ENCODE data around the gene DNASE2. TPM values are rescaled to one million over a fixed set of nuclear protein-coding genes. Genes with fewer than 3 reads are reported as not detected.

The DNASE2 gene, protein sequence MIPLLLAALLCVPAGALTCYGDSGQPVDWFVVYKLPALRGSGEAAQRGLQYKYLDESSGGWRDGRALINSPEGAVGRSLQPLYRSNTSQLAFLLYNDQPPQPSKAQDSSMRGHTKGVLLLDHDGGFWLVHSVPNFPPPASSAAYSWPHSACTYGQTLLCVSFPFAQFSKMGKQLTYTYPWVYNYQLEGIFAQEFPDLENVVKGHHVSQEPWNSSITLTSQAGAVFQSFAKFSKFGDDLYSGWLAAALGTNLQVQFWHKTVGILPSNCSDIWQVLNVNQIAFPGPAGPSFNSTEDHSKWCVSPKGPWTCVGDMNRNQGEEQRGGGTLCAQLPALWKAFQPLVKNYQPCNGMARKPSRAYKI
- 20.4 to 23.6 TPM (median 23.5 TPM) in 3 replicates for total RNA-seq

DNA sequence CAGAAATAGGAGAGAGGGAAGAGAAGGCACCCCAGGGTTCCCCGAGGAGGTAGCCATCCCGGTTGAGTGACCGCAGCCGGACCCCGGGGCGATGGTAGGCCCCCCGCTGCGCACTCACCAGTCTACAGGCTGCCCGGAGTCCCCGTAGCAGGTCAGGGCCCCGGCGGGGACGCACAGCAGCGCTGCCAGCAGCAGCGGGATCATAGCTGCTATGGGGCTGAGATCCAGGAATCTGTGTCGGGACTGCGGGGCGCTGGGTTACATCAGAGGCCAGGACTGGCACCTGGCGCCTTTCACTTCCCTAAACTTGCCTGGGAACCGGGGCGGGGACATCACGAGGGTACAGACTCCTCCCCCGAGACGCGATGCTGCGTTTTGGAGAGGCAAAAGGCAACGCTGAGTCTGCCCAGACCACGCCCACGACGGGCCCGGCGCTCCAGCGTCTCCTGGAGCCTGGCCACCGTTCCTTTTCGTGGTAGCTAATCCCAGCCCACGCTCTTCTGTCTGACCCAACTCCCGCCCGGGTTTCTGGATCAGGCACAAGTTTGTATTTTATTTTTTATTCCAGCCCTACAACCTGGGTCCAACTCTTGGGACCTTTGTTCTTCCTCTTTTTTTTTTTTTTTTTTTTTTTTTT lies at the start of gene DNASE2:
Gene DNASE2, minus strand, starts transcription at position 278 of the 637 bp plus-strand sequence. Its CDS starts 74 bp downstream, at position 204.
- H3K4me3 Mint-ChIP-seq, result peak within 1 kb of the TSS; percentile 79
- H3K4me1 Mint-ChIP-seq, result peaks cover 10% of the 10 kb centered on the region
- peaks cover 2% of the 10 kb centered on the region for H3K36me3 Mint-ChIP-seq
- peaks cover 4% of the 10 kb centered on the region for H3K9me3 Mint-ChIP-seq
- H3K27ac Mint-ChIP-seq, result peak within 1 kb of the TSS; percentile 83
- peaks cover 30% of the 10 kb centered on the region for H3K27me3 Mint-ChIP-seq (ENCODE audit: low read depth)
- DNase-seq (ENCODE audit: low spot score in 2 of 2, unreplicated experiment in 2 of 2), result peak; percentile 77 to 86
- TF ChIP-seq, protein P1, sequence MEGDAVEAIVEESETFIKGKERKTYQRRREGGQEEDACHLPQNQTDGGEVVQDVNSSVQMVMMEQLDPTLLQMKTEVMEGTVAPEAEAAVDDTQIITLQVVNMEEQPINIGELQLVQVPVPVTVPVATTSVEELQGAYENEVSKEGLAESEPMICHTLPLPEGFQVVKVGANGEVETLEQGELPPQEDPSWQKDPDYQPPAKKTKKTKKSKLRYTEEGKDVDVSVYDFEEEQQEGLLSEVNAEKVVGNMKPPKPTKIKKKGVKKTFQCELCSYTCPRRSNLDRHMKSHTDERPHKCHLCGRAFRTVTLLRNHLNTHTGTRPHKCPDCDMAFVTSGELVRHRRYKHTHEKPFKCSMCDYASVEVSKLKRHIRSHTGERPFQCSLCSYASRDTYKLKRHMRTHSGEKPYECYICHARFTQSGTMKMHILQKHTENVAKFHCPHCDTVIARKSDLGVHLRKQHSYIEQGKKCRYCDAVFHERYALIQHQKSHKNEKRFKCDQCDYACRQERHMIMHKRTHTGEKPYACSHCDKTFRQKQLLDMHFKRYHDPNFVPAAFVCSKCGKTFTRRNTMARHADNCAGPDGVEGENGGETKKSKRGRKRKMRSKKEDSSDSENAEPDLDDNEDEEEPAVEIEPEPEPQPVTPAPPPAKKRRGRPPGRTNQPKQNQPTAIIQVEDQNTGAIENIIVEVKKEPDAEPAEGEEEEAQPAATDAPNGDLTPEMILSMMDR (IDR thresholded peaks at IDR 0.05; ENCODE audit: unreplicated experiment), result no peak

DNA sequence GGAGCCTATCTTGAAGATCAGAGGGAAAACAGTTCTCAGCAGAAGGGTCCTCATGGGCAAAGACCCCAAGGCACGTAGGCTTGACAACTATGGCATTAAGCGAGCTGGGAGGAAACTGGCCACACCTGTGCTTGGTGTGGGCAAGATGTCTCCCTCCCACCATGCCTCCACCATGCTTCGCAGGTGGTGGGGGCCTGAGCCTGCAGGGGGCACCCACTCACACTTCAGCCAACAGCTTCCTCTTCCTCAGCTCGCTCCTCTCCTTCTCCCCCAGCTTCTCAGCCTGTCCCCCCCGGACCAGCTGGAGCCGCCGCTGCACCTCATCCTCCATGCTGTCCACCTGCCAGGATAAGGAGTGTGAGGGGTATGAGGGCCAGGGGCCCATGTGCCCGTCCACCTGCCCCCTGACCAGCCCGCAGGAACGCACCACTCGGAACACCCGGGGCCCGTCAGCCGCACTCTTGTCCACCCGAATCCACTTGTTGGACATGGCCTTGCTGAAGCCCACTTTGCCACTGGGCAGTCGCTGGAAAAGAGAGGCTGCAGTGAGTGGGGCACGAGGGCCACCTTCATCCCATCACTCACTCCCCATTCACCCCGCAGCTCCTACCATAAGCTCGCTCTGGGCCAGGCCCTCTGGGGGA lies 48.9 kb upstream of the DNASE2 start:
- Mint-ChIP-seq H3K4me1 (peaks cover 15% of the 10 kb centered on the region), H3K27ac (no peak overlapping the region), H3K4me3 (no peak overlapping the region), H3K27me3 (ENCODE audit: low read depth) (no peaks in the 10 kb centered on the region), H3K9me3 (no peaks in the 10 kb centered on the region), H3K36me3 (peaks cover 17% of the 10 kb centered on the region)
- no peak for DNase-seq (ENCODE audit: low spot score in 2 of 2, unreplicated experiment in 2 of 2)
- TF ChIP-seq, protein P1 (IDR thresholded peaks at IDR 0.05; ENCODE audit: unreplicated experiment), result no peak

DNA sequence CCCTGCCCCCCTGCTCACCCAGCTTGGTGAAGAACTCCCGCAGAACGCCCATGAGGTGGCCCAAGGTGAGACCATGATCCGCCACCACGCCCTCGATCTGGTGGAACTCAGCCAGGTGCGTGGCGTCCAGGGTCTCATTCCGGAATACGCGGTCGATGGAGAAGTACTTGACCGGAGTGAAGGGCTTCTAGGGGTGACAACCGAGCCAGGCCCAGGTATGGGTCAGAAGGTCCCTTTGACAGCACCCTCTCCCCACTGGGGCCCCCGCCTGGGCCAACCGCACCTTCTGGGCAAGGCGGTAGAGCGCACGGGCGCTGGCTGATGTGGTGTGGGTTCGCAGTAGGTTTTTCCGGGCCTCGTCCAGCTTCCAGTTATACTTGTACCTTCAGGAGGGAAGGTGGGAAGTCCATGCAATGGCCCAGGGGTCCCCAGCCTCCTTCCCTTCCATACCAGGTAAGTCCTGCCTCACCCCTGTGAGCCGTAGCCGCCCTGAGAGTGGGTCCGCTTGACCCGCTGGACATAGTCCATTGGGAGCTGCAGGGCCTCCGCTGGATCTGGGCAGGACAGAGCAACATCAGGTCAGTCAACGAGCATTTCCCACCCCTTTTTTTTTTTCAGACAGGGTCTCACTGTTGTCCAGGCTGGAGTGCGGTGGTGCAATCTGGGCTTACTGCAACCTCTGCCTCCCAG lies 43.5 kb upstream of the DNASE2 start:
- Mint-ChIP-seq H3K27ac (no peak overlapping the region), H3K36me3 (peaks cover 36% of the 10 kb centered on the region), H3K4me3 (no peak overlapping the region), H3K4me1 (peaks cover 3% of the 10 kb centered on the region), H3K27me3 (ENCODE audit: low read depth) (no peaks in the 10 kb centered on the region), H3K9me3 (no peaks in the 10 kb centered on the region)
- TF ChIP-seq, protein P1 (IDR thresholded peaks at IDR 0.05; ENCODE audit: unreplicated experiment), result no peak
- no peak for DNase-seq (ENCODE audit: low spot score in 2 of 2, unreplicated experiment in 2 of 2)

DNA sequence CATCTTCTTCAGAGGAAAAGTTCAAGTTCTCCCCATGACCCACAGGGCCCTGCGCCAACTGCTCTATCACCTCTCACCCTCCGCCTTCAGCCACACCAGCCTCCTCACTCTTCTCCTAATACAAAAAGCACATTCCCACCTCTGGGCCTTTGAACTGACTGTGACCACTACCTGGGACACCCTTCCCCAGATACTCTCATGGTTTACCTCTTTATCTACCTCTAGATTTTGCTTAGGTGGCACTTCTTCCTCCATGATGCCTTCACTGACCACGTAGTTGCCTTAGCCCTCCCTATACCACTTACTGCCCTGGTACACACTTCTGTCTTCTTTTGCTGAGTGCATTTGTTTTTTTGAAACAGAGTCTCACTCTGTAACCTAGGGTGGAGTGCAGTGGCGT lies 41.7 kb upstream of the DNASE2 start:
- DNase-seq (ENCODE audit: low spot score in 2 of 2, unreplicated experiment in 2 of 2), result no peak
- H3K9me3 Mint-ChIP-seq, result no peaks in the 10 kb centered on the region
- TF ChIP-seq, protein P1 (IDR thresholded peaks at IDR 0.05; ENCODE audit: unreplicated experiment), result no peak
- peaks cover 10% of the 10 kb centered on the region for H3K4me1 Mint-ChIP-seq
- H3K36me3 Mint-ChIP-seq, result peaks cover 27% of the 10 kb centered on the region
- H3K4me3 Mint-ChIP-seq, result no peak overlapping the region
- H3K27me3 Mint-ChIP-seq (ENCODE audit: low read depth), result no peaks in the 10 kb centered on the region
- no peak overlapping the region for H3K27ac Mint-ChIP-seq

DNA sequence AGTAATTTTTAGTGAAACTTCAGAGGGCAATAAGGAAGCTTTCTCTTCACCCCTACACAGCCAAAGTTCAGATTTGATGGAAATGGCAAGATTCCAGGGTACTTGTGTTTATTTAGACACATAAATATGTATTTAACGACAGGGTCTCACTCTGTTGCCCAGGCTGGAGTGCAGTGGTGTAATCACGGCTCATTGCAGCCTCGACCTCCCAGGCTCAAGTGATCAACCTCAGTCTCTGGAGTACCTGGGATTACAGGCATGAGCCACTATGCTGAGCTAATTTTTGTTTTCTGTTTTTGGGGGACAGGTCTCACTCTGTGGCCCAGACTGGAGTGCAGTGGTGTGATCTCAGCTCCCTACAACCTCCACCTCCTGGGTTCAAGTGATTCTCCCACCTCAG lies 39.8 kb upstream of the DNASE2 start:
- Mint-ChIP-seq H3K36me3 (peaks cover 19% of the 10 kb centered on the region), H3K4me1 (peaks cover 10% of the 10 kb centered on the region), H3K27ac (peak overlapping the region; percentile 96), H3K27me3 (ENCODE audit: low read depth) (no peaks in the 10 kb centered on the region), H3K4me3 (no peak overlapping the region), H3K9me3 (no peaks in the 10 kb centered on the region)
- TF ChIP-seq, protein P1 (IDR thresholded peaks at IDR 0.05; ENCODE audit: unreplicated experiment), result no peak
- no peak for DNase-seq (ENCODE audit: low spot score in 2 of 2, unreplicated experiment in 2 of 2)
